Neural cell (in vitro differentiated cells): ENCODE measurements around the gene MCM3AP. TPM values are rescaled to one million over a fixed set of nuclear protein-coding genes. Genes with fewer than 3 reads are reported as not detected.

Experiments
- H2AFZ ChIP-seq: fragments of 200-600, 300-800 bp; sonication (generic), shearing (Covaris generic); 2 replicates; pipeline ENCODE4 v1.6.0; 2014; ENCODE audit warnings: low read depth, mild to moderate bottlenecking, antibody characterized with exemption, low read length, moderate library complexity
- H3F3A ChIP-seq: fragments of 200-600 bp; shearing (Covaris generic); 2 replicates; pipeline ENCODE4 v1.6.1; 2016; ENCODE audit warnings: mild to moderate bottlenecking, moderate library complexity, mixed read lengths, antibody characterized with exemption, low read length; ENCODE audit not compliant: insufficient read depth, poor library complexity, severe bottlenecking
- H3K27ac ChIP-seq: fragments of 200-600, 300-800 bp; sonication (generic), shearing (Covaris generic); 2 replicates; pipeline ENCODE4 v1.5.1; 2014; ENCODE audit warnings: mild to moderate bottlenecking, low read length, moderate library complexity
- H3K27me3 ChIP-seq: fragments of 300-800, 200-600 bp; sonication (generic), shearing (Covaris generic); 2 replicates; pipeline ENCODE4 v1.6.0; 2014; ENCODE audit warnings: mild to moderate bottlenecking, low read depth, low read length, moderate library complexity; ENCODE audit not compliant: insufficient read depth
- H3K36me3 ChIP-seq: fragments of 300-800, 200-600 bp; sonication (generic), shearing (Covaris generic); 2 replicates; pipeline ENCODE4 v1.5.1; 2014; ENCODE audit warnings: mild to moderate bottlenecking, antibody characterized with exemption, low read length, moderate library complexity; ENCODE audit not compliant: insufficient read depth
- H3K4me2 ChIP-seq: fragments of 300-800, 200-600 bp; sonication (generic), shearing (Covaris generic); 2 replicates; pipeline ENCODE4 v1.6.0; 2014; ENCODE audit warnings: mild to moderate bottlenecking, low read length
- H3K4me3 ChIP-seq: fragments of 300-800, 200-600 bp; sonication (generic), shearing (Covaris generic); 2 replicates; pipeline ENCODE4 v1.5.1; 2014; ENCODE audit warnings: mild to moderate bottlenecking, low read length, moderate library complexity
- H3K79me2 ChIP-seq: fragments of 200-600 bp; shearing (Covaris generic); replicated peaks from 2 replicates; pipeline ENCODE4 v1.6.0; 2014; ENCODE audit warnings: mild to moderate bottlenecking, low read length, moderate library complexity; ENCODE audit not compliant: insufficient read depth
- H3K9ac ChIP-seq: fragments of 300-800, 200-600 bp; sonication (generic), shearing (Covaris generic); 2 replicates; pipeline ENCODE4 v1.6.1; 2016; ENCODE audit warnings: mild to moderate bottlenecking, low read length, mixed read lengths
- H3K9me2 ChIP-seq: fragments of 200-600 bp; shearing (Covaris generic); 2 replicates; pipeline ENCODE4 v1.6.1; 2016; ENCODE audit warnings: mild to moderate bottlenecking, low read length, mixed read lengths; ENCODE audit not compliant: insufficient read depth
- H3K9me3 ChIP-seq: fragments of 200-600, 300-800 bp; sonication (generic), shearing (Covaris generic); 2 replicates; pipeline ENCODE4 v1.6.1; 2016; ENCODE audit warnings: mild to moderate bottlenecking, mixed run types, low read length, moderate library complexity, mixed read lengths
- H4K20me1 ChIP-seq: fragments of 200-600 bp; shearing (Covaris generic); 2 replicates; pipeline ENCODE4 v1.6.1; 2016; ENCODE audit warnings: mild to moderate bottlenecking, mixed run types; ENCODE audit not compliant: insufficient read depth
- EP300 ChIP-seq: fragments of 450-650 bp; conservative IDR thresholded peaks from 2 replicates; pipeline ENCODE4 v1.6.1; 2014; ENCODE audit warnings: antibody characterized with exemption, mild to moderate bottlenecking, moderate library complexity; ENCODE audit not compliant: poor library complexity, severe bottlenecking
- EZH2 ChIP-seq: fragments of 200-600, 300-800 bp; shearing (Covaris generic), sonication (generic); IDR thresholded peaks from 2 replicates; pipeline ENCODE4 v1.6.1; 2014; ENCODE audit warnings: antibody characterized with exemption, low read length, borderline replicate concordance, mild to moderate bottlenecking; ENCODE audit not compliant: insufficient read depth, poor library complexity, severe bottlenecking
- MXI1 ChIP-seq: fragments of 450-650 bp; conservative IDR thresholded peaks from 2 replicates; pipeline ENCODE4 v1.6.1; 2014; ENCODE audit warnings: antibody characterized with exemption, mild to moderate bottlenecking; ENCODE audit not compliant: poor library complexity, severe bottlenecking
- POLR2AphosphoS5 ChIP-seq: IDR thresholded peaks from 2 replicates; pipeline ENCODE4 v1.6.1; 2012
- RAD21 ChIP-seq: fragments of 450-650 bp; conservative IDR thresholded peaks from 2 replicates; pipeline ENCODE4 v1.6.1; 2014; ENCODE audit warnings: antibody characterized with exemption, mild to moderate bottlenecking, moderate library complexity
- SMC3 ChIP-seq: fragments of 450-650 bp; conservative IDR thresholded peaks from 2 replicates; pipeline ENCODE4 v1.6.1; 2014; ENCODE audit warnings: antibody characterized with exemption, mild to moderate bottlenecking, moderate library complexity; ENCODE audit not compliant: poor library complexity
- TAF1 ChIP-seq: IDR thresholded peaks from 2 replicates; pipeline ENCODE4 v1.6.1; 2012; ENCODE audit warnings: low read depth
- polyA plus RNA-seq: library from polyadenylated mRNA; depleted of rRNA; stranded (reverse); fragments of >200 nt; gene quantifications from 2 replicates; pipeline ENCODE4 v1.2.3, GENCODE V29; 2014
- TF ChIP-seq, protein P1 (sequence below): IDR thresholded peaks from 2 replicates; pipeline ENCODE4 v1.6.1; 2012; ENCODE audit warnings: borderline replicate concordance
- TF ChIP-seq, protein P2 (sequence below): fragments of 450-650 bp; IDR thresholded peaks from 2 replicates; pipeline ENCODE4 v1.5.1; 2014; ENCODE audit warnings: antibody characterized with exemption, mild to moderate bottlenecking, moderate library complexity; ENCODE audit not compliant: poor library complexity, severe bottlenecking

Gene MCM3AP
- polyA plus RNA-seq, 1 donor from 2014 or later, result 74.2 TPM

DNA sequence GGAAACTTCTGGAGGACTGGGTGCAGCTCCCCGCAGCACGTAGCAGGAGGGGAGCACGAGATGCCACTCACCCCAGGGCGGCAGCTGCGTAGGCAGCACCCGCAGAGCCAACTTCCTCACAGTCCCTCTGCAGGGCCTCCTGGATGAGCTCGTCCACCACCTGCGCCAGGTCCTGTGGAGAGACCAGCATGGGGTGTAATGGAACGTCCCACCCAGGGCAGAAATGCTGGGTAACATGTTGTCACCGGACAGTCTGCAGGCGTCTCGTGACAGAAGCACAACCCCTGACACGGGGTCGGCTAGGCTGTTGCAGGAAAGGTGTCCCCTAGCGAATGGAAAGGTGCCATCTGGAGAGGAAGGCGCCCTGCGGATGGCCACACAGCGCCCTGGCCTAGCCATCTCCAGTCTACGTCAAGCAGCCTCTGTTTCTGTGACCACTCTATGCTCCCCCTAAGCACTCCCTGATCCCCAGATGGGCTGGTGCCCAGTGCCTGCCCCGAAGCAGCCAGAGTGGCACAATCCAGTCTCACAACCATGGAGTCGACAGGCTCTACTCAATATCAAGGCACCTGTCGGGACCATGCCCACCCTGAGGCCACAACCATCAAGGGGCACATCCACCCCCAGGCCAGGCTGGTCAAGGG is 21.2 kb downstream of the MCM3AP start:
- Histone ChIP-seq H3K4me2 (no peak overlapping the region), H3K79me2 (no peaks in the 10 kb centered on the region), H3K27me3 (no peaks in the 10 kb centered on the region), H4K20me1 (no peaks in the 10 kb centered on the region), H3F3A (no peaks in the 10 kb centered on the region), H3K9me3 (no peaks in the 10 kb centered on the region), H2AFZ (no peak overlapping the region), H3K27ac (no peak overlapping the region), H3K36me3 (peaks cover 5% of the 10 kb centered on the region), H3K4me3 (no peak overlapping the region), H3K9ac (no peak overlapping the region), H3K9me2 (no peaks in the 10 kb centered on the region)
- TF ChIP-seq, protein P1, sequence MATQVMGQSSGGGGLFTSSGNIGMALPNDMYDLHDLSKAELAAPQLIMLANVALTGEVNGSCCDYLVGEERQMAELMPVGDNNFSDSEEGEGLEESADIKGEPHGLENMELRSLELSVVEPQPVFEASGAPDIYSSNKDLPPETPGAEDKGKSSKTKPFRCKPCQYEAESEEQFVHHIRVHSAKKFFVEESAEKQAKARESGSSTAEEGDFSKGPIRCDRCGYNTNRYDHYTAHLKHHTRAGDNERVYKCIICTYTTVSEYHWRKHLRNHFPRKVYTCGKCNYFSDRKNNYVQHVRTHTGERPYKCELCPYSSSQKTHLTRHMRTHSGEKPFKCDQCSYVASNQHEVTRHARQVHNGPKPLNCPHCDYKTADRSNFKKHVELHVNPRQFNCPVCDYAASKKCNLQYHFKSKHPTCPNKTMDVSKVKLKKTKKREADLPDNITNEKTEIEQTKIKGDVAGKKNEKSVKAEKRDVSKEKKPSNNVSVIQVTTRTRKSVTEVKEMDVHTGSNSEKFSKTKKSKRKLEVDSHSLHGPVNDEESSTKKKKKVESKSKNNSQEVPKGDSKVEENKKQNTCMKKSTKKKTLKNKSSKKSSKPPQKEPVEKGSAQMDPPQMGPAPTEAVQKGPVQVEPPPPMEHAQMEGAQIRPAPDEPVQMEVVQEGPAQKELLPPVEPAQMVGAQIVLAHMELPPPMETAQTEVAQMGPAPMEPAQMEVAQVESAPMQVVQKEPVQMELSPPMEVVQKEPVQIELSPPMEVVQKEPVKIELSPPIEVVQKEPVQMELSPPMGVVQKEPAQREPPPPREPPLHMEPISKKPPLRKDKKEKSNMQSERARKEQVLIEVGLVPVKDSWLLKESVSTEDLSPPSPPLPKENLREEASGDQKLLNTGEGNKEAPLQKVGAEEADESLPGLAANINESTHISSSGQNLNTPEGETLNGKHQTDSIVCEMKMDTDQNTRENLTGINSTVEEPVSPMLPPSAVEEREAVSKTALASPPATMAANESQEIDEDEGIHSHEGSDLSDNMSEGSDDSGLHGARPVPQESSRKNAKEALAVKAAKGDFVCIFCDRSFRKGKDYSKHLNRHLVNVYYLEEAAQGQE, result no peak
- TF ChIP-seq RAD21, result no peak
- TF ChIP-seq EZH2, result no peak
- TF ChIP-seq, protein P2, sequence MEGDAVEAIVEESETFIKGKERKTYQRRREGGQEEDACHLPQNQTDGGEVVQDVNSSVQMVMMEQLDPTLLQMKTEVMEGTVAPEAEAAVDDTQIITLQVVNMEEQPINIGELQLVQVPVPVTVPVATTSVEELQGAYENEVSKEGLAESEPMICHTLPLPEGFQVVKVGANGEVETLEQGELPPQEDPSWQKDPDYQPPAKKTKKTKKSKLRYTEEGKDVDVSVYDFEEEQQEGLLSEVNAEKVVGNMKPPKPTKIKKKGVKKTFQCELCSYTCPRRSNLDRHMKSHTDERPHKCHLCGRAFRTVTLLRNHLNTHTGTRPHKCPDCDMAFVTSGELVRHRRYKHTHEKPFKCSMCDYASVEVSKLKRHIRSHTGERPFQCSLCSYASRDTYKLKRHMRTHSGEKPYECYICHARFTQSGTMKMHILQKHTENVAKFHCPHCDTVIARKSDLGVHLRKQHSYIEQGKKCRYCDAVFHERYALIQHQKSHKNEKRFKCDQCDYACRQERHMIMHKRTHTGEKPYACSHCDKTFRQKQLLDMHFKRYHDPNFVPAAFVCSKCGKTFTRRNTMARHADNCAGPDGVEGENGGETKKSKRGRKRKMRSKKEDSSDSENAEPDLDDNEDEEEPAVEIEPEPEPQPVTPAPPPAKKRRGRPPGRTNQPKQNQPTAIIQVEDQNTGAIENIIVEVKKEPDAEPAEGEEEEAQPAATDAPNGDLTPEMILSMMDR, result no peak
- no peak for TF ChIP-seq TAF1
- TF ChIP-seq MXI1, result no peak
- TF ChIP-seq EP300, result no peak
- TF ChIP-seq SMC3, result no peak
- no peak for TF ChIP-seq POLR2AphosphoS5

DNA sequence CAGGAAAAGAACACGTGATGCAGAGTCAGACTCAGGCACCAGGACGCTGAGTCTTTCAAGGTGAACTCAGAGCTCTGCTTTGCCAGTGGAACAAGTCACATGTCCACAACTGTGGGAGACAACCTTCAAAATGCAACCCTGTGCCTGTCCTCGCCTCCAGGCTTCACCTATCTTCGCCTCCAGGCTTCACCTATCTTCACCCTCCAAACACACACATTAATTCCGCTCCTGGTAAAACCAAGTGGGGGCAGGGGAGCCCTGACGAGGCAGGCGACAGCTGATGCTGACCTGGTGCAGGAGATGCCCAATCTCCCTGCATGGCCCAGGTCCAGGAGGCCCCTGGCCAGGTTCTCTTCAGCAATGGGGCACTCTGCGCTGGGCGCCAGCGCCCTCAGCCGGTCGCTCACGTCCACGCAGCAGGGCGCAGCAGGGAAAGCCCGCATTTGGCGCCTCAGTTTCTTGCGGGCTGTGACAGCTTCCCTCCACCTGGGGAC is 28.9 kb downstream of the MCM3AP start:
- Histone ChIP-seq H3K9ac (no peak overlapping the region), H3K27ac (no peak overlapping the region), H3F3A (no peaks in the 10 kb centered on the region), H3K36me3 (peaks cover 10% of the 10 kb centered on the region), H4K20me1 (no peaks in the 10 kb centered on the region), H3K4me2 (no peak overlapping the region), H3K4me3 (no peak overlapping the region), H3K9me3 (no peaks in the 10 kb centered on the region), H3K9me2 (no peaks in the 10 kb centered on the region), H3K27me3 (no peaks in the 10 kb centered on the region), H3K79me2 (no peaks in the 10 kb centered on the region), H2AFZ (no peak overlapping the region)
- no peak for TF ChIP-seq EZH2
- no peak for TF ChIP-seq TAF1
- no peak for TF ChIP-seq RAD21
- TF ChIP-seq EP300, result no peak
- no peak for TF ChIP-seq POLR2AphosphoS5
- TF ChIP-seq, protein P2, result no peak
- TF ChIP-seq, protein P1, result no peak
- no peak for TF ChIP-seq MXI1
- no peak for TF ChIP-seq SMC3
